NCI-H1436 (cell line): Measurements from ENCODE around the gene POLR3E.
"Not testable (repeated sequence)": the region's sequence is repeated elsewhere in the genome, so short reads cannot be mapped to it uniquely, and the experiment has no call there.

Source experiments
- DNase-seq: peaks from one replicate; lab custom pipeline; 2025; lab: John Stamatoyannopoulos, UW

Gene POLR3E

DNA sequence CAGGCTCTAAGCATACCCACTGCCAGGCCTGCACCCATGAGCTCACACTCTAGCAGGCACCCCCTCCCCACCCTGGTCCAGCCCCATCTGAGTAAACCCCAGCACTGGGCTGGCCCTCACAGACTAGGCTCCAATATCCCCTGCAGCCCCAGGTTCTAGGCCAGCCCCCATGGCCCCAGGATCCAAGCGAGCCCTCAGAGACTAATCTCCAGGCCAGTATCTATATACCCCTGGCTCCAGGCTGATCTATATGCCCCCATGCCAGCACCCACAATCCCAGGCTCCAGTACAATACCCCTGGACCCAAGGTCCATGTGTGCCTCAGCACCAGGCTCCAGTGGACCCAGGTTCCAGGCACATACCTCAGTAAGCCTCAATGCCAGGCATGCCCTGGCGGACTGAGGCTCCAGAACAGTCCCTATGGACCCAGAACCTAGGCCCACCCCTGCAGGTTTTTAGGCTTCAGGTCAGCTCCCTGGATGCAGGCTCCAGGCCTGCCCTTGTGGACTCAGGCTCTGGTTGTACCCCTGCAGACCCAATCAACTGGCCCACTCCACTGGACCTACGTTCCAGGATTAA is 38.5 kb downstream of the POLR3E start:
- no peak for DNase-seq

DNA sequence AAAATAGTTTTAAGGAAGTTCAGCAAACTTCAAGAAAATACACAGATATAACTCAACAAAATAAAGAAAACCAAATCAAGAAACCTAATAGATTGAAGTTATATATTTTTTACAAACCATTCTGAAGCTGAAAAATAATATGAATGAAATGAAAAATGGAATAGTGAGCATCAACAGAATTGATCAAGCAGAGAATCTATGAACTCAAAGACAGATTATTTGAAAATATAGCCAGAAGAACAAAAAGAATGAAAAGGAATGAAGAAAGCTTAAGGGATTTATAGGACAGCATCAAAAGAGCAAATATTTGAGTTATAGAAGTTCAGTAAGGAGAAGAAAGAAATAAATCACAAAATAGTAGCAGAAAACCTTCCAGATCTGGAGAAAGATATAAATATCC is 39.4 kb downstream of the POLR3E start:
- DNase-seq = no peak

GRCh38 chr16:22337045-22337444 is 39.8 kb downstream of the POLR3E start:
- DNase-seq = no peak

DNA sequence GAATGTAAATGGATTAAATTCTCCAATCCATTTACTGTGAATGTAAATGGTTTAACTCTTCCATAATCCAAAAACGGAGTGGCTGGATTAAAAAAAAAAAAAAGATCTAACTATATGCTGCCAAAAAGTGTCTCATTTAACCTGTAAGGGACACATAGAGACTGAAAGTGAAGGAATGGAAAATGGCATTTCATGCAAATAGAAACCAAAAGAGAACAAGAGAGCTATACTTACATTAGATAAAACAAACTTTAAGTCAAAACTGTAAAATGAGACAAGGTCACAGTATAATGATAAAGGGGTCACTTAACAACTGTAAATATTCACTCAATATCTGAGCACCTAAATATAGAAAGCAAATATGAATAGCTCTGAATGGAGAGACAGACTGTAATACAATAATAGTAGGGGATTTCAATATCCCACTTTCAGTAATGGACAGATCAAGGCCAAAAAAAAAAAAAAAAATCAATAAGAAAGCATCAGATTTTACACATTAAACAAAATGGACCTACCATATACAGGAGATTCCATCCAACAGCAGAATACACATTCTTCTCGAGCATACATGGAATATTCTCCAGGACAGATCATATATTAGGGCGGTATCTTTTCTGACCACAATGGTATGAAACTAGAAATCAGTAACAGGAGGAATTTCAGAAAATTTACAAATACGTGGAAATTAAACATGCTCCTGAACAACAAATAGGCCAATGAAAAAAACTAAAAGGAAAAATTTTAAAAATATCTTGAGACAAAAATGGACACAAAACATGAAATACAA is 40.8 kb downstream of the POLR3E start:
- DNase-seq = no peak

DNA sequence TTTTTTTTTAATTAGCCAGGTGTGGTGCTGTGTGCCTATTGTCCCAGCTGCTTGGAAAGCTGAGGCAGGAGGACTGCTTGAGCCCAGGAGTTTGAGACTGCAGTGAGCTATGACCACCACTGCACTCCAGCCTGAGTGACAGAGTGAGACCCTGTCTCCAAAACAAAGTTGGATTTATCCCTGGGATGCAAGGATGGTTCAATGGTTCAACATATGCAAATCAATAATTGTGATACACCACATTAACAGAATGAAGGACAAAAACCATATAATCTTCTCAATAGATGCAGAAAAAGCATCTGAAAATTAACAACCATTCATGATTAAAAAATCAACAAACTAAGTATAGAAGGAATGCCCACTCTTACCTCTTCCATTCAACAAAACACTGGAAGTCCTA is 43.7 kb downstream of the POLR3E start:
- no peak for DNase-seq

- no peak for DNase-seq
Measured at GRCh38 chr16:22342082-22342481, 44.9 kb downstream of the POLR3E start.

DNA sequence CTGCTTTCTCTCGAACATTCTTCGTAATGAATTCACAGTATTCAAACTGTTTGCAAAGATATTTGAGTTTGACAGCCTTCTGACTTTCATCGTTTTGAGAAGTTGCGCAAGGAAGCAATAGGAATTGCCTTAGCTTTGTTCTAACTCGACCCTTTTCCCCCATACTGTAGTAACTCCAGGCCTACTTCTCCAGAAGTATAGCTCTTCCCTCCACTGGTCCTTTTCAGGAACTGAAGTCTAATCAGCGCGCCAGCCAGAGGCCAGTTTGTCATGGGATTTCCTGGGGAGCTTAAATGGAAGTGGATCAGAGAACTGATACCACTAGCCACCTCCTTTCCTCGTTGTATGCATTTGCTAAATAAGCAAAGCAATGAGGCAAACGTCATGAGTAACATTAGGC is 49.3 kb downstream of the POLR3E start:
- no peak for DNase-seq

- DNase-seq = no peak
Measured at GRCh38 chr16:22347100-22347820, 50.1 kb downstream of the POLR3E start.

GRCh38 chr16:22348291-22348690 is 51.1 kb downstream of the POLR3E start:
- DNase-seq = no peak

GRCh38 chr16:22351017-22351416 is 53.8 kb downstream of the POLR3E start:
- not testable (repeated sequence) for DNase-seq

DNA sequence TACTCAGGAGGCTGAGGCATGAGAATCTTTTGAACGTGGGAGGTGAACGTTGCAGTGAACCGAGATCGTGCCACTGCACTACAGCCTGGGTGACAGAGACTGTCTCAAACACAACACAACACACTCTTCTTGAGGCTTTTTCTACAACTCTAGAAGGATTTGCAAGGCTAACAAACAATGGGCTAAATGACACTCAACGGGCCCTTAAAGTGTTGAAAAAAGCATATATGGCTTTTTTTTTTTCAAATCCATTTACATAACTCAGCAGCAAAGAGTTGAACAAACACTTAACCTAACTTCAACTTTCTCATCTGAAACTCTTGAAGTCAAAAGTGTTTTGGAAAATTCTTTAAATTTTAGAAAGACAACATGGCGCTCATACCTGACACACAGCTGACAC is 54.9 kb downstream of the POLR3E start:
- no peak for DNase-seq

DNA sequence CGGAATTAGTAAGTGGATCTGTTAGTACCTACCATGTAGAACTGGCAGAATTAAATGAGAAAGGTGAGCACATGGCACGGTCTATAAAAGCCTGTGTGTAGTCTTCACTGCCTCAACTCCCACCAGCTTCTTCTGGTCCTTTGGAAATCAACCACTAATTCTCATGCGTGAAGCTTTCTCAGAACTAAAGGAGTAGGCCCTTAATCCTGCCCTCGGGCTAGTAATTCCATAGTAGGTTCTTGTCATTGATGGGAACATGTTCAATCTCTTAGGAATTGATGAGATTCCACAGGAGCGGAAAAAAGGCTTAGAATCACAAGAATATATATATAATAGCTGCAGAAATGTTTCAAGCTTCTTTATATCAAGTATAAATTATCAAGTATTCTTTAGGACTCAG is 55.5 kb downstream of the POLR3E start:
- DNase-seq = no peak

DNA sequence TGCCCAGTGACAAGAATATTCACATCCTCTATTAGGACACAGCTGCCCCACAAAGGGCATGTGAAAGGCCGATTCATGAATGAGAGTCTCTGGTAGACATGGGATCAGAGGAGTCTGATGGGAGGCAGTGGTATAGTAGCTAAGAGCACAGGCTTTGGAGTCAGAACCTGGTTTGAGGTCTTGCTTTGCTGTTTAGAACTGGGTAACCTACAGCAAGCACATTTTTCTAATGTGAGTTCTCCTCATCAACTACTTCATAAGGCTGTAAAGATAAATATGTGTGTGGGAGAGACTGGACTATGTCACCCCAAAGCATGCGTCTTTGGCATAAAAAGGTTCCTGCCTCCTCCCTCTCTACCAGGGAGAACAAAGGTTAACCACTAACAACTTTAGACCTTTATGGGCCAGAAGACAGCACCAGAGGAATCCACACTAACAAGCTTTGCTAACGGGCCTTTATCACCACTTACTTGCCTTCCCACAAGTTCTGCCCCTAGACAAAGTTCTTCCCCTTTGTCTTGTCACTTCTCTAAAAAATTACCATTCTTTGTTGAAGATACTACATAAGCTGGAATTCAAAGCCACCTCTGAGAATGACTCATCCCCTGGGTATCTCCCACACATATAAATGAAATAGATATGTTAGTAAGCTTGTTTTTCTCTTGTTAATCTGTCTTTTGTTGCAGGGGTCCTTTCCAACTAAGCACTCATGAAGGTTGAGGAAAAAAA is 56.1 kb downstream of the POLR3E start:
- DNase-seq = no peak

DNA sequence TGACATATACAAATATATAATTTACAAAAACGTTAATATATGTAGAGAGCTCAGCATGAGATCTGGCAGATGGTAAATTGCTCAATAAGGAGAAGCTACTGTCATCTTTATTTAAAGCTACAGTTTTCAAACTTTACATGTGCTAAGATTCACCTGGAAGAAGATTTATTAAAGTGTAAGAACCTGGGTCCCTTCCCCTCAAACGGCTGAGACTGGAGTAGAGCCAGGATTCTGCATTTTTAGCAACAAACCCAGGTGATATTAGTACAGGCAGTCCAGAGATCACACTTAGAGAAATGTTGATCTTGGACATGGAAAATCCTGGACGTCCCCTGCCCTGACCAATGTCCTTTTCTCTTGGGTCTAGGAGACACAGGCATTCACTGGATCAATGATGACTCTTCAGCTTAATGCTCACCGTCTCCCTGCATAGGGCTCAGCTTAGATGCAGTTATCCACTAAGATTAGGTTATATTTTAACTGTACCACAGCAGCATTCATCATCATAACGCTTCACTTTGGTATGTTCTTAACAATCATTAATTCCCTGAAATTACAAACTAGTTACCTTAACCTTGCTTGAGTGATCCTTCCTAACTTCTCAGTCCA is 56.8 kb downstream of the POLR3E start:
- DNase-seq = no peak

DNA sequence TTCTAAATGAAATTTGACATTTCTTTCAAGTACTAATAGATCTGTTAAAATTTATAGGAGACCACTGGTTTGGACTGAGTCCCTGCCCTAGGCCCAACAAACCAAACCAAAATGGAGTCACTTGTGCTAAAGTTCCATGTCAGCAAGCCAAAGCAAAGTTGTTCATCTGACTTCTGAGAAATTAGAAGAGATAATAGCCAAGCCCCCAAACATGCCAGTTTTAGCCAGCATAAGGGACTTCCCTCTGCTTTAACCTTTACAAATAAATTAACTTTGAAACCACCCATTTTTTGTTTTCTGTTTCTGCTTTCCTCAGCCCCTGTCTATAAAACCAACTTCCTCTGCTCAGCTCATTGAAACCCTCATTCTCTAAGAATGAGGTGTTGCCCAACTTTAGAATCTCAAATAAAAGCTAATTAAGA is 58.3 kb downstream of the POLR3E start:
- no peak for DNase-seq

DNA sequence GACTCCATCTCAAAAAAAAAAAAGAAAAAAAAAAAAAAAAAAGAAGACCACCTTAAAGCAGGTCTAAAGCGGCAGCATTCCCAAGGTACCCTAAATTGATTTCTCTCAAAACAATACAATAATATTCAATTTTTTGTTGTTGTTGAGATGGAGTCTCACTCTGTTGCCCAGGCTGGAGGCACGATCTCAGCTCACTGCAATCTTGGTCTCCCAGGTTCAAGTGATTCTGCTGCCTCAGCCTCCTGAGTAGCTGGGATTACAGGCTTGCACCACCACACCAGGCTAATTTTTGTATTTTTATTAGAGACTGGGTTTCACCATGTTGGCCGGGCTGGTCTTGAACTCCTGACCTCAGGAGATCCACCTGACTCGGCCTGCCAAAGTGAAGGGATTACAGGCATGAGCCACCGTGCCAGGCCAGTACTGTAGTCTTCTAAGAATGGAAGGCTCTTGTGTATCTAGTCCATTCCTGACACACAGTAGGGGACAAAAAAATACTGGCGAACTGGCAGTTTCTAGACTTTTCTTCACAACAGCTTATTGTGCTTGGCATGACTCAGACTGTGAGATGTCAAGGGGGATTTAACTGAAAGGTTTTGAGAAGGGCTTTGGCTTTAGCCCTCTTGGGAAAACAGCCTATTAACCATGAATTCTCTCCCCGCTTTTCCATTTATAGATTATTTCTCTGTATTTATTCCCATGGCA is 59.9 kb downstream of the POLR3E start:
- DNase-seq = no peak

DNA sequence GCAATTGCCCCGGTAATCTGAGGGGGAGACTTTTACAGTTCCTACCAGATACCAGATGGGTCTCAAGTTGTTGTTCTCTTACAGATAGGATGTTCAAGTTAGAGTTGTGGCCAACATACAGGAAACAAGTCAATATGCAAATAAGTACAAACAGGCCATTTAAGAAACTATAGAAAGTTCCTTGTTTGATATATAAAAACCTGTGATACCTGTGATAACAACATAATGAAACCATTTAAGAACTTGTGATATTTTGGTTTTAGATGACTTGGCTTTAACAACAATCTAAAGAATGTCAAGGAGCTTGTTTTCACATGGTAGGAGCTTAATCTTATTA is 60.4 kb downstream of the POLR3E start:
- DNase-seq = no peak

DNA sequence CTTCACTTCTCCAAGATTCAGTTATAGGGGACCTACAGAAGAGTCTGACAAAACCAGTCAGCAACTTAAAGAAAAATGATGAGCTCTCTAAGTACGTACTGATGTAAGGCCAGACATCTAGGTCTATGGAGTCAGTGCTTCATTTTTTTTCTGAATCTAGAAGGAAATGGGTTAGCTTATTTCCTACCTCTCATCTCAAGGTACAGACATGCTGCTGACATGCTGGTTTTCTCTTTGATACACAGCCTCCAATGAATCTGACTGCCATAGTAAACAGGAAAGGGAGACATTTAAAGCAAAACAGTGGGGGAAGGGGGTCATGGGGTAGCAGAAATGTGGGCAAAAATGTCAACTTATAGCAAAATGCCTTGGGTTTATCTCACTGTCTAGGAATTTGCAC is 60.8 kb downstream of the POLR3E start:
- no peak for DNase-seq

DNA sequence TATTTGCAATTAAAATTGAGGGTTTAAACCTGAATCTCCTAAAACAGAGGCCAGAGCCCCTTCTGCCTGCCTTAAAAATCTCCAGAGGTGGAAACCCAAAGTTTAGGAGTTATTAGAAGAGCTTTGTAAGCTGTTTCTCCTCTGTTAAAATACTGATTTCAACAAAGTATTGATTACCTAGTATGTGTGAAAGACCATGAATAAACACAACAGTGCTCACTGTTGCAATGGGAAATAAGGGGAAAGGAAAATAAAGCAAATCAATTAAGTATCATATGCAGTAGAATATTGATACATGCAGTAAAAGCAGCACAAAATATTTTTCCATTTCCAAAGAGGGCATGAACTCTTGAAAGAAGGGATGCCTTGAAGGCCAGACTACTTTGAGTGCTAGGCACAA is 62.5 kb downstream of the POLR3E start:
- DNase-seq = no peak

DNA sequence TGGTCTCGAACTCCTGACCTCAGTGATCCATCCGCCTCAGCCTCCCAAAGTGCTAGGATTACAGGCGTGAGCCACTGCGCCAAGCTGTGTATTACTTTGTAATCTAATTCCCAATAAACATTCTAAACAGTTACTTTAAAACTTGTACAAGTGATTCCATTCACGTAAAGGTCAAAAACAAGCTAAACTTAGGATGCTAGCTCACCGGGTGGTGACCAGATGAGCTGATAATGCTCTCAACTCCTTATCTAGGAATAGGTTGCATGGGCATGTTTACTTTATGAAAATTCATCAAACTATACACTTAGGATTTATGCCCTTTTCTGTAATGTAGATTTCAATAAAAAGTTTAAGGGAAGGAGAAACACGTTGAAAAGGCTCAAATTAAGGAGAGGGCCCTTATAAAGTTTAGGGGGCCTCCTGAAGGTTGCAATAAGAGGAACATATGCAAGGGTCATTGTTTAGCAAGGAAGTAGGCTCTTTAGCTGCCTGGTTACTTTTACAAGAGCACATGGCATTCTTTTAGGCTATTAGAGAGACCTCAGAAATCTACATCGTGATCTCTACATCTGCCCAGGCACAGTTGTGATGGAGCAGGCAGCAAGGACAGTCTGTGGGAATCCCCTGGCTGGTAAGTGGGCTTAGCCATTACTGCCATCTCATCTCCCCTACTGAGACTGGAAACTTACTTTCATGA is 63.9 kb downstream of the POLR3E start:
- no peak for DNase-seq

DNA sequence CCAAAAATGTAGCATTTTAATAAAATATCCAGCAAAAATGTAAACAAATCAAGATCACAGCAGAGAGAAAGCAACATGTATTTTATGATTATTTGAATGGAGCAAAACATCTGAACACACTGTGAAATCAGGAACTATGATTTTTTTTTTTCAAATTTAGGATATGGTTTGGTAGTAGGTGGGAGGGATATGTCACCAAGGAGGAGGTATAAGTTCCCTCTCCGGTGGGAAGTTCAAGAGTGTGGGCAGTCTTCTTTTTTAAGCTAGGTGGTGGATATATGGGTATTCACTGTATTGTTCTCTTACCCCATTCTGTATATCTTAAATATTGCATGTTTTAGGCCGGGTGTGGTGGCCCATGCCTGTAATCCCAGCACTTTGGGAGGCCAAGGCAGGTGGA is 67.0 kb downstream of the POLR3E start:
- DNase-seq = no peak
